ENCODE results near the gene VIT. TPM values are rescaled to one million over a fixed set of nuclear protein-coding genes. Genes with fewer than 3 reads are reported as not detected.

The VIT gene
- total and polyA plus RNA-seq, 2 experiments from 2014 or later: not detected

DNA sequence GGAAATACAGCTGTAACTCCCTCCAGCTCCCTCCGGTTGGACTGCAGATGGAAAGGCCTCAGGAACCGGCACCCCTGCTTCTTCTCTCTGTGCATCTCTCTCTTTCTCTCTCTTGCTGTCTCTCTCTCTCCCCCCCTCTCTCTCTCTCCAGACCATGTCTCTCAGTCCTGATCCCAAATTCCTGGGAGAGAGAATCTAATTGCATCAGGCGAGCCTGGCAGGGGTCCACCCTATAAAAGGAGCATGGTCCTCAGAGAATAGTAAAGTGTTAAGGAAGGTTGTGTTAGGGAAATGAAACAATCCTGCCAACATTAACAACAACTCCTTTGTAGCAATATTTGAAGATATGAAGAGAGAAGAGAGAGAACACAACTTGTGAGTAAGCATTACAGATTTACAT lies 36.7 kb downstream of the VIT start (continued):
- TF ChIP-seq, protein P1, sequence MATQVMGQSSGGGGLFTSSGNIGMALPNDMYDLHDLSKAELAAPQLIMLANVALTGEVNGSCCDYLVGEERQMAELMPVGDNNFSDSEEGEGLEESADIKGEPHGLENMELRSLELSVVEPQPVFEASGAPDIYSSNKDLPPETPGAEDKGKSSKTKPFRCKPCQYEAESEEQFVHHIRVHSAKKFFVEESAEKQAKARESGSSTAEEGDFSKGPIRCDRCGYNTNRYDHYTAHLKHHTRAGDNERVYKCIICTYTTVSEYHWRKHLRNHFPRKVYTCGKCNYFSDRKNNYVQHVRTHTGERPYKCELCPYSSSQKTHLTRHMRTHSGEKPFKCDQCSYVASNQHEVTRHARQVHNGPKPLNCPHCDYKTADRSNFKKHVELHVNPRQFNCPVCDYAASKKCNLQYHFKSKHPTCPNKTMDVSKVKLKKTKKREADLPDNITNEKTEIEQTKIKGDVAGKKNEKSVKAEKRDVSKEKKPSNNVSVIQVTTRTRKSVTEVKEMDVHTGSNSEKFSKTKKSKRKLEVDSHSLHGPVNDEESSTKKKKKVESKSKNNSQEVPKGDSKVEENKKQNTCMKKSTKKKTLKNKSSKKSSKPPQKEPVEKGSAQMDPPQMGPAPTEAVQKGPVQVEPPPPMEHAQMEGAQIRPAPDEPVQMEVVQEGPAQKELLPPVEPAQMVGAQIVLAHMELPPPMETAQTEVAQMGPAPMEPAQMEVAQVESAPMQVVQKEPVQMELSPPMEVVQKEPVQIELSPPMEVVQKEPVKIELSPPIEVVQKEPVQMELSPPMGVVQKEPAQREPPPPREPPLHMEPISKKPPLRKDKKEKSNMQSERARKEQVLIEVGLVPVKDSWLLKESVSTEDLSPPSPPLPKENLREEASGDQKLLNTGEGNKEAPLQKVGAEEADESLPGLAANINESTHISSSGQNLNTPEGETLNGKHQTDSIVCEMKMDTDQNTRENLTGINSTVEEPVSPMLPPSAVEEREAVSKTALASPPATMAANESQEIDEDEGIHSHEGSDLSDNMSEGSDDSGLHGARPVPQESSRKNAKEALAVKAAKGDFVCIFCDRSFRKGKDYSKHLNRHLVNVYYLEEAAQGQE (IDR thresholded peaks at IDR 0.05; ENCODE audit: unreplicated experiment): no peak
- no peak for TF ChIP-seq STAT1 (IDR thresholded peaks at IDR 0.05; ENCODE audit: unreplicated experiment)
- TF ChIP-seq EZH2phosphoT487 (IDR thresholded peaks at IDR 0.05; ENCODE audit: unreplicated experiment): no peak
- TF ChIP-seq CREB1 (CRISPR knock-in tag; IDR thresholded peaks at IDR 0.05; ENCODE audit: low read depth): no peak

DNA sequence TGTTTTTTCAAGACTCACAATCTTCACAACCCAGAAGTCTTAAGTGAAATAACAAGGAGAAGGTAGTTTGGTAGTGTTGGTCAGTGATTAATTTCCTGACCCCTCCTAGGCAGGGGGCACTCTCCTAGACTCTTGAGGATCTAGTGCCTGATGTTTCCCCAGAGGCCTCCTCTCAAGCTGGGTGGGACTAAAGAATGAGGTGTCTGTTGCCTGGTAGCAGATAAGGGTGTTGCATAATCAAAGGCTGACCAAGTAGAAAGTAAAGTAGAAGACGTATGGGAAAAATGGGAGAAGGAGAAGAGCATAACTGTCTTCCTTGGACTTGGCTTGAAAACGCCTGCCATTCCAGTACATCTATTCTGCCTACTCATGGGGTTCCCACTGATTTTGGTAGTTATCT lies 37.8 kb downstream of the VIT start:
- H3K36me3 Mint-ChIP-seq (ENCODE audit: low read depth): peaks cover 14% of the 10 kb centered on the region
- H3K27me3 Mint-ChIP-seq (ENCODE audit: insufficient read depth, low read depth, poor library complexity): peaks cover 4% of the 10 kb centered on the region
- no peak overlapping the region for H3K27ac Mint-ChIP-seq
- no peak for ATAC-seq
- H3K4me2 ChIP-seq: no peak overlapping the region
- no peaks in the 10 kb centered on the region for H3K79me2 ChIP-seq (replicated peaks; ENCODE audit: insufficient read depth)
- H3K27ac ChIP-seq (ENCODE audit: low read depth): no peak overlapping the region
- H3K4me3 ChIP-seq: no peak overlapping the region
- DNase-seq (ENCODE audit: low spot score): no peak
- H4K20me1 ChIP-seq (replicated peaks; ENCODE audit: insufficient read depth): no peaks in the 10 kb centered on the region
- no peaks in the 10 kb centered on the region for H3K27me3 ChIP-seq (ENCODE audit: insufficient read depth)
- peaks cover 30% of the 10 kb centered on the region for H3K4me1 Mint-ChIP-seq
- H3F3A ChIP-seq (replicated peaks; ENCODE audit: low read depth): no peaks in the 10 kb centered on the region
- H3K4me1 ChIP-seq (ENCODE audit: insufficient read depth): peaks cover 14% of the 10 kb centered on the region
- H2AFZ ChIP-seq: peak overlapping the region; percentile 88; the same call in 1 of the 2 replicates
- peaks cover 33% of the 10 kb centered on the region for H3K9me2 ChIP-seq (ENCODE audit: insufficient read depth)
- no peak overlapping the region for H3K4me3 Mint-ChIP-seq
- TF ChIP-seq CREB1 (CRISPR knock-in tag; IDR thresholded peaks at IDR 0.05; ENCODE audit: low read depth) (no peak), NANOG (IDR thresholded peaks at IDR 0.05; ENCODE audit: borderline replicate concordance) (no peak)
- TF ChIP-seq, protein P2, sequence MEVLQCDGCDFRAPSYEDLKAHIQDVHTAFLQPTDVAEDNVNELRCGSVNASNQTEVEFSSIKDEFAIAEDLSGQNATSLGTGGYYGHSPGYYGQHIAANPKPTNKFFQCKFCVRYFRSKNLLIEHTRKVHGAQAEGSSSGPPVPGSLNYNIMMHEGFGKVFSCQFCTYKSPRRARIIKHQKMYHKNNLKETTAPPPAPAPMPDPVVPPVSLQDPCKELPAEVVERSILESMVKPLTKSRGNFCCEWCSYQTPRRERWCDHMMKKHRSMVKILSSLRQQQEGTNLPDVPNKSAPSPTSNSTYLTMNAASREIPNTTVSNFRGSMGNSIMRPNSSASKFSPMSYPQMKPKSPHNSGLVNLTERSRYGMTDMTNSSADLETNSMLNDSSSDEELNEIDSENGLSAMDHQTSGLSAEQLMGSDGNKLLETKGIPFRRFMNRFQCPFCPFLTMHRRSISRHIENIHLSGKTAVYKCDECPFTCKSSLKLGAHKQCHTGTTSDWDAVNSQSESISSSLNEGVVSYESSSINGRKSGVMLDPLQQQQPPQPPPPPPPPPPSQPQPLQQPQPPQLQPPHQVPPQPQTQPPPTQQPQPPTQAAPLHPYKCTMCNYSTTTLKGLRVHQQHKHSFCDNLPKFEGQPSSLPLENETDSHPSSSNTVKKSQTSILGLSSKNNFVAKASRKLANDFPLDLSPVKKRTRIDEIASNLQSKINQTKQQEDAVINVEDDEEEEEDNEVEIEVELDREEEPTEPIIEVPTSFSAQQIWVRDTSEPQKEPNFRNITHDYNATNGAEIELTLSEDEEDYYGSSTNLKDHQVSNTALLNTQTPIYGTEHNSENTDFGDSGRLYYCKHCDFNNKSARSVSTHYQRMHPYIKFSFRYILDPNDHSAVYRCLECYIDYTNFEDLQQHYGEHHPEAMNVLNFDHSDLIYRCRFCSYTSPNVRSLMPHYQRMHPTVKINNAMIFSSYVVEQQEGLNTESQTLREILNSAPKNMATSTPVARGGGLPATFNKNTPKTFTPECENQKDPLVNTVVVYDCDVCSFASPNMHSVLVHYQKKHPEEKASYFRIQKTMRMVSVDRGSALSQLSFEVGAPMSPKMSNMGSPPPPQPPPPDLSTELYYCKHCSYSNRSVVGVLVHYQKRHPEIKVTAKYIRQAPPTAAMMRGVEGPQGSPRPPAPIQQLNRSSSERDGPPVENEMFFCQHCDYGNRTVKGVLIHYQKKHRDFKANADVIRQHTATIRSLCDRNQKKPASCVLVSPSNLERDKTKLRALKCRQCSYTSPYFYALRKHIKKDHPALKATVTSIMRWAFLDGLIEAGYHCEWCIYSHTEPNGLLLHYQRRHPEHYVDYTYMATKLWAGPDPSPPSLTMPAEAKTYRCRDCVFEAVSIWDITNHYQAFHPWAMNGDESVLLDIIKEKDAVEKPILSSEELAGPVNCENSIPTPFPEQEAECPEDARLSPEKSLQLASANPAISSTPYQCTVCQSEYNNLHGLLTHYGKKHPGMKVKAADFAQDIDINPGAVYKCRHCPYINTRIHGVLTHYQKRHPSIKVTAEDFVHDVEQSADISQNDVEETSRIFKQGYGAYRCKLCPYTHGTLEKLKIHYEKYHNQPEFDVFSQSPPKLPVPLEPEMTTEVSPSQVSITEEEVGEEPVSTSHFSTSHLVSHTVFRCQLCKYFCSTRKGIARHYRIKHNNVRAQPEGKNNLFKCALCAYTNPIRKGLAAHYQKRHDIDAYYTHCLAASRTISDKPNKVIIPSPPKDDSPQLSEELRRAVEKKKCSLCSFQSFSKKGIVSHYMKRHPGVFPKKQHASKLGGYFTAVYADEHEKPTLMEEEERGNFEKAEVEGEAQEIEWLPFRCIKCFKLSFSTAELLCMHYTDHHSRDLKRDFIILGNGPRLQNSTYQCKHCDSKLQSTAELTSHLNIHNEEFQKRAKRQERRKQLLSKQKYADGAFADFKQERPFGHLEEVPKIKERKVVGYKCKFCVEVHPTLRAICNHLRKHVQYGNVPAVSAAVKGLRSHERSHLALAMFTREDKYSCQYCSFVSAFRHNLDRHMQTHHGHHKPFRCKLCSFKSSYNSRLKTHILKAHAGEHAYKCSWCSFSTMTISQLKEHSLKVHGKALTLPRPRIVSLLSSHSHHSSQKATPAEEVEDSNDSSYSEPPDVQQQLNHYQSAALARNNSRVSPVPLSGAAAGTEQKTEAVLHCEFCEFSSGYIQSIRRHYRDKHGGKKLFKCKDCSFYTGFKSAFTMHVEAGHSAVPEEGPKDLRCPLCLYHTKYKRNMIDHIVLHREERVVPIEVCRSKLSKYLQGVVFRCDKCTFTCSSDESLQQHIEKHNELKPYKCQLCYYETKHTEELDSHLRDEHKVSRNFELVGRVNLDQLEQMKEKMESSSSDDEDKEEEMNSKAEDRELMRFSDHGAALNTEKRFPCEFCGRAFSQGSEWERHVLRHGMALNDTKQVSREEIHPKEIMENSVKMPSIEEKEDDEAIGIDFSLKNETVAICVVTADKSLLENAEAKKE (CRISPR knock-in tag; IDR thresholded peaks at IDR 0.05): no peak
- peaks cover 18% of the 10 kb centered on the region for H3K9me3 Mint-ChIP-seq
- no peaks in the 10 kb centered on the region for H3K36me3 ChIP-seq (ENCODE audit: insufficient read depth)

All from GM23338 (cell line).